AG04449 (cell line): Measurements from ENCODE around the gene ARHGAP45.

Experiments
- CTCF ChIA-PET: fragments of 350-600 bp; formaldehyde crosslinking; extraction: SDS; loops from one replicate; lab custom pipeline; 2021; ENCODE audit warnings: antibody characterized with exemption; lab: Yijun Ruan, JAX
- POLR2A ChIA-PET: fragments of 400-600, 350-600 bp; formaldehyde crosslinking; extraction: SDS; loops from one replicate; lab custom pipeline; 2020; ENCODE audit warnings: antibody characterized with exemption, inconsistent platforms; lab: Yijun Ruan, JAX
- DNase-seq: peaks from one replicate; pipeline ENCODE4 v3.0.0-alpha.2; 2010; ENCODE audit warnings: low read depth, low spot score
- H3K4me3 ChIP-seq: 2 replicates; pipeline ENCODE4 v1.5.1; 2011; ENCODE audit warnings: low read depth, mild to moderate bottlenecking, control low read depth, low read length
- CTCF ChIP-seq: IDR thresholded peaks from one replicate; pipeline ENCODE4 v1.5.1; 2011; ENCODE audit warnings: mild to moderate bottlenecking, moderate library complexity, low read length, control low read depth, inconsistent platforms; ENCODE audit not compliant: insufficient read depth; ENCODE audit errors: missing control alignments

Gene ARHGAP45

GRCh38 chr19:1063909-1064660 is 2.9 kb upstream of the ARHGAP45 start:
- DNase-seq, result no peak
- no peak for TF ChIP-seq CTCF
- ChIA-PET POLR2A (interaction anchor here (1.0 to 1.1 kb wide), 2 partner anchors 24 to 38 kb away, joined by 3 to 4 read pairs; partner anchors contain the start of genes ABCA7 and CNN2), CTCF (interaction anchor here (0.8 to 3.5 kb wide), 14 partner anchors 7 to 180 kb away, joined by 3 to 15 read pairs (median 5); partner anchors contain the start of gene ABCA7)
- H3K4me3 ChIP-seq, result no peak overlapping the region

- DNase-seq, result no peak
- H3K4me3 ChIP-seq, result no peak overlapping the region
- POLR2A ChIA-PET, result interaction anchor here (0.5 to 1.1 kb wide), 3 partner anchors 25 to 262 kb away, joined by 3 to 4 read pairs (median 3); partner anchors contain the start of genes ABCA7 and CNN2
- TF ChIP-seq CTCF, result peak; percentile 82
- CTCF ChIA-PET, result interaction anchor here (0.7 to 3.5 kb wide), 19 partner anchors 8 to 188 kb away, joined by 3 to 15 read pairs (median 4); partner anchors contain the start of gene ABCA7
These were observed 2.0 kb upstream of the ARHGAP45 start for GRCh38 chr19:1064661-1065605.

GRCh38 chr19:1065606-1066109 is 1.3 kb upstream of the ARHGAP45 start:
- ChIA-PET POLR2A (no interaction called here), CTCF (interaction anchor here (0.6 to 3.5 kb wide), 12 partner anchors 9 to 157 kb away, joined by 3 to 15 read pairs (median 4); partner anchors contain the start of gene ABCA7)

GRCh38 chr19:1066251-1066747 is 668 bp upstream of the ARHGAP45 start:
- TF ChIP-seq CTCF, result no peak
- ChIA-PET CTCF (interaction anchor here (0.6 to 3.5 kb wide), 6 partner anchors 10 to 47 kb away, joined by 3 to 15 read pairs (median 3); no protein-coding TSS in a partner anchor), POLR2A (no interaction called here)
- no peak for DNase-seq
- no peak overlapping the region for H3K4me3 ChIP-seq

More at GRCh38 chr19:1065606-1066109, 1.3 kb upstream of the ARHGAP45 start:
- no peak overlapping the region for H3K4me3 ChIP-seq
- no peak for DNase-seq
- TF ChIP-seq CTCF, result no peak

GRCh38 chr19:1067341-1067957 is 482 bp downstream of the ARHGAP45 start:
- DNase-seq, result no peak
- POLR2A ChIA-PET, result no interaction called here
- H3K4me3 ChIP-seq, result peak overlapping the region; percentile 34
- TF ChIP-seq CTCF, result no peak
- CTCF ChIA-PET, result interaction anchor here (0.8 to 3.5 kb wide), 7 partner anchors 9 to 127 kb away, joined by 3 to 15 read pairs (median 4); no protein-coding TSS in a partner anchor
